Stimulated activated CD8-positive, alpha-beta memory T cell treated with anti-CD3 and anti-CD28 coated beads, Interleukin-12 subunit alpha, Interleukin-12 subunit beta, amount 100 ng/mL, for 4 hours (primary cell): ENCODE data around the gene PBLD.

Source experiments
- DNase-seq: peaks from one replicate; pipeline ENCODE4 v3.0.0-alpha.2; 2020; ENCODE audit warnings: low read depth

The PBLD gene

DNA sequence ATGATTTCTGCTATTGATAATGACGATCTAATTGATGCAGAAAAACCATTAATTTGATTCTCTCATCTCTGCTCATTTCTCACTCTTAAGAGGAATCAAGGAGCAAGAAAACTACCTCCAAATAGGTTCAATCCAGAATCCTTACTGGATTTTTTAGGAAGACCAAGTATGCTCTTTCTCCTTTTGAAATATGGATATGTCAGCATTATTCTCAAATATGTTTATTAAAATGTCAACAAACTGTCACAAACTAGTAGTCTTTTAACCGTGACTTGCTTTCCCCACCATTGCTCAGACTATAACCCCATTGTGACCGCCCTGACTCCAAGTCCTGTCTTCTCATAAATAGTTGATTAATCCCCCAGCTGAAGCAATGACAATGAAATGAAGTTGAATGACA lies 99.7 kb downstream of the PBLD start:
- DNase-seq = no peak
